ENCODE measurements around the gene SARM1. TPM values are rescaled to one million over a fixed set of nuclear protein-coding genes. Genes with fewer than 3 reads are reported as not detected.

The SARM1 gene
- total and polyA plus RNA-seq, 2 of the 13 experiments (the other 11 are each of a cell fraction or from before 2014, with no cell fraction given), result 0.73 to 0.86 TPM

DNA sequence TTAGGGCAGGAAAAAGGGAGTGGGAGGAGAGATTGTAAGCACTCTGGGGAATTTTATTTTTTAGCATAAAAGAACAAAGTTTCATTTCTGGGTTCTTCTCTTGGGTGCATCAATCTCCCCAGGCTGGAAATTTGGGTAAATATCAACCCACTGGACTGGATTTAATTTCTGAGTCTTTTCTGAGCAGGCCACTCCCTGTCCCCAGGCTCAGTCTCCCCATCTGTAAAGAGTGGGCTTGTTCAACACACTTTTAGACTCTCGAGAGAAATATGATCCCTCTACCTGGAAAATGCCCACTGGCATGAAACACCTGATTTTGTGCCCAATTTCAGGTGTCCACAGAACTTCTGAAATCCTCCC lies 770 bp upstream of the SARM1 start (continued):
- TF ChIP-seq, protein P1, sequence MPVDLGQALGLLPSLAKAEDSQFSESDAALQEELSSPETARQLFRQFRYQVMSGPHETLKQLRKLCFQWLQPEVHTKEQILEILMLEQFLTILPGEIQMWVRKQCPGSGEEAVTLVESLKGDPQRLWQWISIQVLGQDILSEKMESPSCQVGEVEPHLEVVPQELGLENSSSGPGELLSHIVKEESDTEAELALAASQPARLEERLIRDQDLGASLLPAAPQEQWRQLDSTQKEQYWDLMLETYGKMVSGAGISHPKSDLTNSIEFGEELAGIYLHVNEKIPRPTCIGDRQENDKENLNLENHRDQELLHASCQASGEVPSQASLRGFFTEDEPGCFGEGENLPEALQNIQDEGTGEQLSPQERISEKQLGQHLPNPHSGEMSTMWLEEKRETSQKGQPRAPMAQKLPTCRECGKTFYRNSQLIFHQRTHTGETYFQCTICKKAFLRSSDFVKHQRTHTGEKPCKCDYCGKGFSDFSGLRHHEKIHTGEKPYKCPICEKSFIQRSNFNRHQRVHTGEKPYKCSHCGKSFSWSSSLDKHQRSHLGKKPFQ (CRISPR knock-in tag; IDR thresholded peaks at IDR 0.05; ENCODE audit: insufficient replicate concordance), result peak; percentile 56

- no peak overlapping the region for H3K4me2 ChIP-seq (ENCODE audit: low read depth, low read length)
- no peak overlapping the region for H3K27ac ChIP-seq (ENCODE audit: extremely low read length, insufficient read depth, low read length)
- WGBS (ENCODE audit: low lambda C conversion rate), result 95% methylated on average over 30 of the region's 53 CpGs
Observed at GRCh38 chr17:28372203-28372944, 880 bp downstream of the SARM1 start.

More at GRCh38 chr17:28372203-28372944, 880 bp downstream of the SARM1 start:
- DNase-seq (ENCODE audit: low spot score), result no peak
- intact Hi-C loops (cut with micrococcal nuclease; ENCODE audit: unreplicated experiment), result no loop called here
- ATAC-seq, result no peak
- H3K9ac ChIP-seq (ENCODE audit: insufficient read depth, low read depth, low read length), result no peak overlapping the region
- POLR2A ChIA-PET, result interaction anchor here (4.4 to 7.8 kb wide), 2 partner anchors 9 to 15 kb away, joined by 107 to 183 read pairs; partner anchors contain the start of gene POLDIP2
- in situ Hi-C loops (cut with HindIII; ENCODE audit: extremely low pct_ligation_motif_present, low pct_unique_long_range_greater_than_20kb), result no loop called here
- no peak overlapping the region for H2AFZ ChIP-seq (ENCODE audit: low read length)
- H4K20me1 ChIP-seq (ENCODE audit: insufficient read depth, low read length), result no peaks in the 10 kb centered on the region
- H3K4me1 ChIP-seq (ENCODE audit: insufficient read depth, low read length), result peaks cover 39% of the 10 kb centered on the region
- peaks cover 7% of the 10 kb centered on the region for H3K79me2 ChIP-seq (ENCODE audit: insufficient read depth, low read length)
- no peaks in the 10 kb centered on the region for H3K9me3 ChIP-seq (ENCODE audit: low read length)
- no TSS peak for BruUV-seq (replicated peaks)
- no peak for FAIRE-seq
- TF ChIP-seq PTBP1 (IDR thresholded peaks at IDR 0.05; ENCODE audit: low read depth, low read length, poor library complexity, severe bottlenecking) (no peak), PHB2 (IDR thresholded peaks at IDR 0.05; ENCODE audit: partially characterized antibody) (no peak), EED (CRISPR knock-in tag; IDR thresholded peaks at IDR 0.05) (no peak), MAFF (IDR thresholded peaks at IDR 0.05; ENCODE audit: low read depth, low read length) (no peak), ZNF136 (CRISPR knock-in tag; IDR thresholded peaks at IDR 0.05; ENCODE audit: low read depth) (no peak), MZF1 (CRISPR knock-in tag; IDR thresholded peaks at IDR 0.05; ENCODE audit: borderline replicate concordance) (no peak), ZNF501 (CRISPR knock-in tag; IDR thresholded peaks at IDR 0.05) (no peak), DNMT1 (CRISPR knock-in tag; IDR thresholded peaks at IDR 0.05) (no peak), MED1 (CRISPR knock-in tag; IDR thresholded peaks at IDR 0.05) (no peak), RELA (CRISPR knock-in tag; IDR thresholded peaks at IDR 0.05) (no peak)
- CTCF ChIA-PET (ENCODE audit: low intra/inter-chr PET ratio, low total read pairs), result no interaction called here
- no peak overlapping the region for H3K4me3 ChIP-seq (replicated peaks in 1 of 3; ENCODE audit: insufficient read depth in 1 of 3, low read depth in 2 of 3, low read length in 3 of 3)
- no peaks in the 10 kb centered on the region for H3K36me3 ChIP-seq (replicated peaks in 1 of 2; ENCODE audit: control insufficient read depth in 1 of 2, insufficient read depth in 2 of 2, low read length in 2 of 2)
- no peaks in the 10 kb centered on the region for H3K27me3 ChIP-seq (ENCODE audit: control insufficient read depth in 1 of 2, insufficient read depth in 2 of 2, low read length in 2 of 2)
